Peyer's patch (tissue), 4 donors: ENCODE measurements around the gene CBR1.

Experiments used
- CTCF ChIP-seq, 6 experiments: fragments of 450-650 bp in 4 of 6; fragments of 200-600 bp in 2 of 6; sonication (generic) in 1 of 6; IDR thresholded peaks; one replicate each; pipeline ENCODE4 v1.5.1; 2017 to 2019; ENCODE audit warnings: antibody characterized with exemption in 6 of 6, mild to moderate bottlenecking in 3 of 6, moderate library complexity in 1 of 6
- POLR2A ChIP-seq, 2 donors: fragments of 450-650 bp; IDR thresholded peaks; one replicate each; pipeline ENCODE4 v1.5.1; 2017; ENCODE audit warnings: antibody characterized with exemption in 2 of 2, mild to moderate bottlenecking in 2 of 2, moderate library complexity in 2 of 2

DNA sequence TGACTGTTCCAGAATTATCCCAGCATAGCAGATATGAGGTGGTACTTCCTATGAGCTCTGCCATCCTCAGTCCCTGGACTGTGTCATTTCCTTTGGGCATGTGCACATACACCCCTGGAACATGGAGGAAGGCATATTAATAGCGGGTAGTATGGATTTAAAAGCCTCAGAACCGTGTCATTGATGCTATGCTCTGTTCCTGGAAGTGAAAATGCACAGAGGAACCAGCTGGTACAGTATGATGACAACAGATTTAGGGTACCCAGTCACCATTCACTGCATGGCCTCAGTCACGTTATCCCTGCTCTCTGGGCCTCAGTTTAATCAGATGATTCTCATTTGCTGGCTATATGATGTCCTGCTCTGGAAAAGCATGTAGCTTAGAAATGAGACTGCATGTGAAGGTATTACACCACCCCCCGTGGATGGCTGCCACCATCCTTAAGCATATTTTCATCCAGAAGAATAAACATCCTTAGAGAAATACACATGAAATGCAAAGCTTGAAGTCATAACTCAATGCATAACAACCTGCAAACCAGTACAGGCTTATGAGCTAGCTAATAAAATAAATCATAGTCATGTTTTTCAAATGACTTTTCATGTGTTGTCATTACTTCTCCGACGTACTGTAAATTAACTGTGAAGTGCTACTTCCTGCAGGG, 47.3 kb upstream of the CBR1 start:
- TF ChIP-seq POLR2A (IDR thresholded peaks at IDR 0.05) (no peak), CTCF (IDR thresholded peaks at IDR 0.05) (no peak)
